ENCODE results near the gene TUBAL3.
A peak's percentile ranks its signal among the peaks of the same experiment; 100 is the strongest.
"Not testable (repeated sequence)": the region's sequence is repeated elsewhere in the genome, so short reads cannot be mapped to it uniquely, and the experiment has no call there.

TUBAL3 gene

GRCh38 chr10:5419466-5420094 lies 15.0 kb upstream of the TUBAL3 start:
- DNase-seq: no peak

- no peak for DNase-seq
Measured at GRCh38 chr10:5418584-5418983, 14.0 kb upstream of the TUBAL3 start.

- DNase-seq: no peak
Measured at GRCh38 chr10:5416981-5417380, 12.4 kb upstream of the TUBAL3 start.

GRCh38 chr10:5413012-5413938 lies 8.6 kb upstream of the TUBAL3 start:
- peak; percentile 27 for DNase-seq

- DNase-seq: peak; percentile 84
Measured at GRCh38 chr10:5412277-5412941, 7.8 kb upstream of the TUBAL3 start, which contains the start of gene NET1. Gene NET1, plus strand, starts transcription at chr10:5412557. Its CDS starts 136 bp downstream, at chr10:5412693.

GRCh38 chr10:5411941-5412276 lies 7.3 kb upstream of the TUBAL3 start:
- DNase-seq: no peak

GRCh38 chr10:5410787-5411186 lies 6.2 kb upstream of the TUBAL3 start:
- DNase-seq: not testable (repeated sequence)

GRCh38 chr10:5406918-5407317 lies 2.3 kb upstream of the TUBAL3 start:
- DNase-seq: no peak

- DNase-seq: no peak
Measured at GRCh38 chr10:5402798-5403197, 1.8 kb downstream of the TUBAL3 start.

- no peak for DNase-seq
Measured at GRCh38 chr10:5400468-5401240, 4.0 kb downstream of the TUBAL3 start.

GRCh38 chr10:5399332-5399731 lies 5.3 kb downstream of the TUBAL3 start:
- no peak for DNase-seq

- no peak for DNase-seq
Measured at GRCh38 chr10:5396556-5397300, 7.9 kb downstream of the TUBAL3 start.

- DNase-seq: no peak
Measured at GRCh38 chr10:5395168-5395567, 9.5 kb downstream of the TUBAL3 start.

- DNase-seq: no peak
Measured at GRCh38 chr10:5393529-5393928, 11.1 kb downstream of the TUBAL3 start.

GRCh38 chr10:5391790-5392189 lies 12.8 kb downstream of the TUBAL3 start:
- no peak for DNase-seq

- DNase-seq: no peak
Measured at GRCh38 chr10:5390607-5391205, 13.9 kb downstream of the TUBAL3 start.

GRCh38 chr10:5387169-5387568 lies 17.5 kb downstream of the TUBAL3 start:
- DNase-seq: no peak

GRCh38 chr10:5385224-5385623 lies 19.4 kb downstream of the TUBAL3 start:
- DNase-seq: no peak

GRCh38 chr10:5381187-5381586 lies 23.4 kb downstream of the TUBAL3 start:
- no peak for DNase-seq

GRCh38 chr10:5380395-5380794 lies 24.2 kb downstream of the TUBAL3 start:
- not testable (repeated sequence) for DNase-seq

- DNase-seq: not testable (repeated sequence)
Measured at GRCh38 chr10:5379202-5379601, 25.4 kb downstream of the TUBAL3 start.

GRCh38 chr10:5376450-5376849 lies 28.2 kb downstream of the TUBAL3 start:
- no peak for DNase-seq
